Measurements from ENCODE around the gene HIVEP3.
A peak's percentile ranks its signal among the peaks of the same experiment; 100 is the strongest.

HIVEP3 gene

GRCh38 chr1:41532206-41532975 lies 386.3 kb downstream of the HIVEP3 start:
- H3K4me1 ChIP-seq: peaks cover 0 to 20% (median 16%) of the 10 kb centered on the region in 4 donors
- H3K27me3 ChIP-seq: no peaks in the 10 kb centered on the region
- TF ChIP-seq CTCF (IDR thresholded peaks at IDR 0.05): no peak
- intact Hi-C loops (cut with DNase I; ENCODE audit: low total_unique reads): no loop called here
- no peaks in the 10 kb centered on the region for H3K36me3 ChIP-seq
- DNase-seq: peak; percentile 3 to 32
- no peak overlapping the region for H3K4me3 ChIP-seq
- H3K27ac ChIP-seq: no peak overlapping the region
- H3K9me3 ChIP-seq: no peaks in the 10 kb centered on the region

GRCh38 chr1:41530411-41530810 lies 388.3 kb downstream of the HIVEP3 start:
- no peaks in the 10 kb centered on the region for H3K27me3 ChIP-seq
- DNase-seq: peak; percentile 2 to 34
- no peaks in the 10 kb centered on the region for H3K9me3 ChIP-seq
- no peak overlapping the region for H3K27ac ChIP-seq
- H3K4me3 ChIP-seq: no peak overlapping the region
- intact Hi-C loops (cut with DNase I; ENCODE audit: low total_unique reads): no loop called here
- no peak for TF ChIP-seq CTCF (IDR thresholded peaks at IDR 0.05)
- H3K36me3 ChIP-seq: no peaks in the 10 kb centered on the region
- H3K4me1 ChIP-seq: no peaks in the 10 kb centered on the region

- peak; percentile 3 to 57 for DNase-seq
- Histone ChIP-seq H3K9me3 (no peaks in the 10 kb centered on the region), H3K27ac (no peak overlapping the region), H3K4me1 (no peaks in the 10 kb centered on the region), H3K27me3 (no peaks in the 10 kb centered on the region), H3K4me3 (no peak overlapping the region), H3K36me3 (no peaks in the 10 kb centered on the region)
- intact Hi-C loops (cut with DNase I; ENCODE audit: low total_unique reads): no loop called here
- no peak for TF ChIP-seq CTCF (IDR thresholded peaks at IDR 0.05)
Observed at GRCh38 chr1:41529621-41530395, 388.9 kb downstream of the HIVEP3 start.

- H3K4me3 ChIP-seq: no peak overlapping the region
- peak in 1 of 2 donors; percentile 39 for DNase-seq
- no peaks in the 10 kb centered on the region for H3K27me3 ChIP-seq
- no peak for TF ChIP-seq CTCF (IDR thresholded peaks at IDR 0.05)
- H3K27ac ChIP-seq: no peak overlapping the region
- H3K9me3 ChIP-seq: no peaks in the 10 kb centered on the region
- no peaks in the 10 kb centered on the region for H3K4me1 ChIP-seq
- peaks cover 0 to 8% (median 0%) of the 10 kb centered on the region in 3 donors for H3K36me3 ChIP-seq
- intact Hi-C loops (cut with DNase I; ENCODE audit: low total_unique reads): no loop called here
Observed at GRCh38 chr1:41528726-41529605, 389.8 kb downstream of the HIVEP3 start.

- no peak for TF ChIP-seq CTCF (IDR thresholded peaks at IDR 0.05)
- no peaks in the 10 kb centered on the region for H3K9me3 ChIP-seq
- H3K27me3 ChIP-seq: no peaks in the 10 kb centered on the region
- H3K4me1 ChIP-seq: no peaks in the 10 kb centered on the region
- H3K4me3 ChIP-seq: no peak overlapping the region
- intact Hi-C loops (cut with DNase I; ENCODE audit: low total_unique reads): no loop called here
- peaks cover 0 to 13% (median 0%) of the 10 kb centered on the region in 3 donors for H3K36me3 ChIP-seq
- no peak overlapping the region for H3K27ac ChIP-seq
- DNase-seq: peak in 1 of 2 donors; percentile 44
Observed at GRCh38 chr1:41528106-41528505, 390.6 kb downstream of the HIVEP3 start.

Data from tibial artery (tissue), 4 donors.